ENCODE measurements around the gene PRICKLE3.
"Not testable (repeated sequence)": the region's sequence is repeated elsewhere in the genome, so short reads cannot be mapped to it uniquely, and the experiment has no call there.

Gene PRICKLE3

GRCh38 chrX:49155900-49156837, 30.0 kb downstream of the PRICKLE3 start:
- peak; percentile 71 for DNase-seq

DNA sequence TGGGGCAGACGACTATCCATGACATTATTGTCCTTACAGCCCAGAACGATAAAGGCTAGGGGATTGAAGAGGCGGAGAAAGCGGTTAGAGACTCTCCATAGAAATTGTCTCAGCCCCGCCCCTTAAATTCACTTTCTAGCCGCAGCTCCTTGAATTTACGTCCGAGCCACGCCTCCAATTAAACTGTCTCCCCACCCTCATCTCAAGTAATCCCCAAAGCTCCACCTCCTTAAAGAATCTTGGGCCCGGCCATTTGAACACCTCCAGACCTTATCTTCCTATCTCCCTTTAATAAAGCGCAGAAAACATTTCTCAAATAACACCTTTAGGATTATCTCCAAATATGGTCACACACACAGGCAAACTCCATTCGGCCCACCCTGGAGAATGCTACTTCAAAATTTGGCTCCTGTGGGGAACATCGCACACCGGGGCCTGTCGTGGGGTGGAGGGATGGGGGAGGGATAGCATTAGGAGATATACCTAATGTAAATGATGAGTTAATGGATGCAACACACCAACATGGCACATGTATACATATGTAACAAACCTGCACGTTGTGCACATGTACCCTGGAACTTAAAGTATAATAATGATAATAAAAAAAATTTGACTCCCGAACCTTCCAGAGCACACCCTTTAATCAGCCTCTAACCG, 30.8 kb downstream of the PRICKLE3 start:
- DNase-seq = no peak

DNA sequence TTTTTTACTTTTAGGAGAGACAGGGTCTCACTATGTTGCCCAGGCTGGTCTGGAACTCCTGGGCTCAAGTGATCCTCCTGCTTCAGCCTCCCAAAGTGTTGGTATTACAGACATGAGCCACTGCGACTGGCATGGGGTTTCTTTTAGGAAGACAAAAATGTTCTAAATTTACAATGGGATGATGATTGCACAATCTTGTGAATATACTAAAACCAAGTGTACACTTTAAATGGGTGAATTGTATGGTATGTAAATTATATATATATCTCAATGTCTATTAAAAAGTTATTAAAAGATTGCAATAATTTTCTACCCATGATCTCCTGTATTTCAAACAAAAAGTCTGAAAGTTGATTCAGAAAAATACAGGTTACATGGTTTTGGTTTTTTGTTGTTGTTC, 32.7 kb downstream of the PRICKLE3 start:
- DNase-seq = no peak

DNA sequence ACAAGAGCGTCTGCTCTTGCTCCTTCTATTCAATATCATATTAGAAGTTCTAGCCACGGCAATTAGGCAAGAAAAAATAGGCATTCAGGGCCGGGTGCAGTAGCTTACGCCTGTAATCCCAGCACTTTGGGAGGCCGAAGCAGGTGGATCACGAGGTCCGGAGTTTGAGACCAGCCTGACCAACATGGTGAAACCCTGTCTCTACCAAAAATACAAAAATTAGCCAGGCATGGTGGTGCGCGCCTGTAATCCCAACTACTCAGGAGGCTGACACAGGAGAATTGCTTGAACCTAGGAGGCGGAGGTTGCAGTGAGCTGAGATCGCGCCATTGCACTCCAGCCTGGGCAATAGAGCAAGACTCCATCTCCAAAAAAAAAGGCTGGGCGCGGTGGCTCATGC, 36.9 kb downstream of the PRICKLE3 start:
- not testable (repeated sequence) for DNase-seq

DNA sequence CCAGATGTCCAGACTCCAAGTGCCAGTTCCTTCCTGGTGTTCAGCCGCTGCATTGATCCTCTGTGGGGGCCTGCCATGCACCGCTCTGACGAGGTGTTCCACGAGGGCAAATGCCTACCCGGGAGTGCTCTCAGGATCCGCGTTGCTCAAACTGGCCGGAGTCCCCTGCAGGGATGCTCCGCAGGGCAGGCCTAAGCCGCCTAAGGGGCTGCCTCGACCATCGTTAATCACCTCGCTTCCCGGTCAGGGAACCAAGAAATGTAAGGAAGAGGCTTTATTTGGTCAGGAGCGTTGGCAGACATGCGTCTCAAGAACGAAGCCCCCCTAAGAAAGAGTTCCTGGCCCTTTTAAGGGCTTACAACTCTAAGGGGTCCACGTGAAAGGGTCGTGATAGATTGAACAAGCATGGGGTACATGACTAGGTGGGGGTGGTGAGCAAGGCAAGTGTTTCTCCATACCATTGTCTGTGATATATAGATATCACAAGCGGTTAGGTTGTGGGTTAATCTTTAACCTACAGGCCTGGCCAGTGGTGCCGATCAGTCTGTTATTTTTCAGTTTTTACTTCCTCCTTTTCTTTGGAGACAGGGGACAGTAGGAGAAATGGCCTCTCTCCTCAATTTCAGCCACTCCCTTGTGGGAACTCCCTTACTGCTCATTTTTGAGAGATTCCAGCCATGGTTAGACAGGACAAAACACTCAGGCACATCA, 37.6 kb downstream of the PRICKLE3 start:
- not testable (repeated sequence) for DNase-seq

GRCh38 chrX:49147936-49148335, 38.2 kb downstream of the PRICKLE3 start:
- no peak for DNase-seq

GRCh38 chrX:49147282-49147681, 38.9 kb downstream of the PRICKLE3 start:
- no peak for DNase-seq

DNA sequence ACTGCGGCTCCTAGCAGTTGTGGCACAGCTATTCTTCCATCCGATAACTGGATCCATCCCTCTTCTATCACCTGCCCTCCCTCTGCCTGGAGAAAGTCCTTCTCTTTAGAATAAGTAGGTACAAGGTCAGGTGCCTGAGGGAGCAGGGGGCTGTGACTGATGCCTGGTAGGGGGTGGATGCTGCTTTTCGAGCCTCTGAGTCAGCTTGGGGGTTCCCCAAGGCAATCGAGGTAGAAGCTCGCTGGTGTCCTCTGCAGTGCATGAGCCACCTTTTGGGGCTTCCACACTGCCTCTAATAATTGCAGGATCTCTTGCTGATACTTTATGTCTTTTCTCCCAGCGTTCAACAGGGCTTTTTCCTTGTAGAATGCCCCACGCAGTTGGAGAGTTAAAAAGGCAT, 43.0 kb downstream of the PRICKLE3 start:
- not testable (repeated sequence) for DNase-seq

GRCh38 chrX:49142264-49142663, 43.9 kb downstream of the PRICKLE3 start:
- not testable (repeated sequence) for DNase-seq

DNA sequence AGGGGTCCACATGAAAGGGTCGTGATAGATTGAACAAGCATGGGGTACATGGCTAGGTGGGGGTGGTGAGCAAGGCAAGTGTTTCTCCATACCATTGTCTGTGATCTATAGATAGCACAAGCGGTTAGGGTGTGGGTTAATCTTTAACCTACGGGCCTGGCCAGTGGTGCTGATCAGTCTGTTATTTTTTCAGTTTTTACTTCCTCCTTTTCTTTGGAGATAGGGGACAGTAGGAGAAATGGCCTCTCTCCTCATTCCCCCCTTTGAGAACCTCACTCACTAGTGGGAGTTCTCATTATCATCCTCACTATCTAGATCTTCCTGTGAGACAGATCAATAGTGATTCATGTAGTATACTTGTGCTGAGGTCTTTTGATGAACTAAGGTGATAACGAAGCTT, 46.5 kb downstream of the PRICKLE3 start:
- no peak for DNase-seq

DNA sequence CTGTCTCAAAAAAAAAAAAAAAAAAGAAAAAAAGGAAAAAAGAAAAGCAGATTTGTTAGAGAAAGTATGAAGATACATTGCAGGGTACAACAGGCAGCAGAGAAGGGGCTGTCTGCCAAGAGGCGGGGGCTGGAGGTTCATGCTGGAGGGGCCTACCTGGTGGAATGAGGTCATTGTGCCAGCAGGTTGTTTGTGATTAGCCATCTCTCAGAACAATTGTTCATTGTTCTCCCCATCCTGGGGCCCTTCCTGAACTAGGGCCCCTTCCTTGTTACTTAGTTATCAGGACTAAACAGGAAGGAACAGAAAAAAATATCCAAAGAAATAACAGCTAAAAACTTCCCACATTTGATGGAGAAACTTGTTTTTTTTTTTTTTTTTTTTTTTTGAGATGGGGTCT, 48.7 kb downstream of the PRICKLE3 start:
- DNase-seq = no peak

DNA sequence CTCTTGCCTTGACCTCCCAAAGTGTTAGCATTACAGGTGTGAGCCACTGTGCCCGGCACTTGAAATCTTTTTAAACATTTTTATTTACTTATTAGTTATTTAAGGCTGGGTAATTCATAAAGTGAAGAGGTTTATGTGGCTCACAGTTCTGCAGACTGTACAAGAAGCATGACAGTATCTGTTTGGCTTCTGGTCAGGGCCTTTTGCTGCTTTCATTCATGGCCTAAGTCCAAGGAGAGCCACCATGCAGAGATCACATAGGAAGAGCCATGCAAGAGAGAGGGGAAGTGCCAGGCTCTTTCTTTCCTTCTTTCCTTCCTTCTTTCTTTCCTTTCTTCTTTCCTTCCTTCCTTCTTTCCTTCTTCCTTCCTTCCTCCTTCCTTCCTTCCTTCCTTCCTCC, 52.4 kb downstream of the PRICKLE3 start:
- no peak for DNase-seq

DNA sequence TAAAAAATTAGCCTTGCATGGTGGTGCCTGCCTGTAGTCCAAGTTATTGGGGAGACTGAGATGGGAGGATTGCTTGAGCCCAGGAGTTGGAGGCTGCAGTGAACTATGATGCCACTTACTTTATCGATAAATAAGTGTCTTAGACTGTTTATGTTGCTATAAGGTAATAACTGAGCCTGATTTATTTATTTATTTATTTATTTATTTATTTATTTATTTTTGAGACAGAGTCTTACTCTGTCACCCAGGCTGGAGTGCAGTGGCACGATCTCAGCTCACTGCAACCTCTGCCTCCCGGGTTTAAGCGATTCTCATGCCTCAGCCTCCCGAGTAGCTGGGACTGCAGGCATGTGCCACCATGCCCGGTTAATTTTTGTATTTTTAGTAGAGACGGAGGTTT, 53.9 kb downstream of the PRICKLE3 start:
- not testable (repeated sequence) for DNase-seq

GRCh38 chrX:49129427-49129826, 56.7 kb downstream of the PRICKLE3 start:
- no peak for DNase-seq

- DNase-seq = not testable (repeated sequence)
Observed at GRCh38 chrX:49127742-49128258, 58.4 kb downstream of the PRICKLE3 start.

Data from NCI-H1105 (cell line).